ENCODE data around the gene ANTKMT. TPM values are rescaled to one million over a fixed set of nuclear protein-coding genes. Genes with fewer than 3 reads are reported as not detected.

The ANTKMT gene
- total RNA-seq, 1 experiment from 2014 or later, result 93.6 TPM

GRCh38 chr16:718922-719321 lies 2.0 kb upstream of the ANTKMT start:
- TF ChIP-seq REST (IDR thresholded peaks at IDR 0.05; ENCODE audit: insufficient read depth in 1 of 2, low read depth in 2 of 2, low read length in 1 of 2) (no peak), POLR2AphosphoS5 (IDR thresholded peaks at IDR 0.05; ENCODE audit: low read depth, low read length) (no peak; the same call in 1 of the 2 replicates), SIN3A (IDR thresholded peaks at IDR 0.05; ENCODE audit: borderline replicate concordance, insufficient read depth, low read depth, low read length) (no peak), TCF7L2 (IDR thresholded peaks at IDR 0.05; ENCODE audit: low read depth, low read length) (no peak), CTCF (IDR thresholded peaks at IDR 0.05) (no peak)
- DNase-seq (ENCODE audit: low read depth, low spot score), result no peak
- TSS peak; percentile 23 for BruUV-seq (replicated peaks)
- H3K27ac ChIP-seq (ENCODE audit: low read length), result peak overlapping the region; percentile 88
- ChIA-PET CTCF (no interaction called here), POLR2A (no interaction called here)
- peak overlapping the region in 1 of 2 experiments; percentile 0; a peak in 1 of 4 replicates for H3K4me3 ChIP-seq (ENCODE audit: low read depth in 2 of 2, low read length in 2 of 2)
- in situ Hi-C loops (cut with HindIII; ENCODE audit: low pct_unique_long_range_greater_than_20kb, low sequenced_read_pairs), result no loop called here
- no peaks in the 10 kb centered on the region for H3K27me3 ChIP-seq (ENCODE audit: control insufficient read depth, insufficient read depth, low read length)
- intact Hi-C loops (cut with micrococcal nuclease; ENCODE audit: unreplicated experiment), result no loop called here
- H3K9me3 ChIP-seq (ENCODE audit: control insufficient read depth, insufficient read depth, low read depth, low read length), result no peaks in the 10 kb centered on the region
- H3K36me3 ChIP-seq (ENCODE audit: control insufficient read depth, insufficient read depth, low read length), result no peaks in the 10 kb centered on the region; the same call in 1 of the 2 replicates
- ATAC-seq, result no peak
- H3K4me1 ChIP-seq (ENCODE audit: control insufficient read depth, insufficient read depth, low read length), result peaks cover 41% of the 10 kb centered on the region

GRCh38 chr16:719815-720446 lies 1.0 kb upstream of the ANTKMT start:
- in situ Hi-C loops (cut with HindIII; ENCODE audit: low pct_unique_long_range_greater_than_20kb, low sequenced_read_pairs) (no loop called here), intact Hi-C loops (cut with micrococcal nuclease; ENCODE audit: unreplicated experiment) (no loop called here)
- CTCF ChIA-PET, result interaction anchor here (0.8 kb wide), 1 partner anchor 9 kb away, joined by 3 read pairs; no protein-coding TSS in a partner anchor
- DNase-seq (ENCODE audit: low read depth, low spot score) (no peak), ATAC-seq (peak; percentile 42)
- Histone ChIP-seq H3K9me3 (ENCODE audit: control insufficient read depth, insufficient read depth, low read depth, low read length) (no peaks in the 10 kb centered on the region), H3K36me3 (ENCODE audit: control insufficient read depth, insufficient read depth, low read length) (no peaks in the 10 kb centered on the region; the same call in 1 of the 2 replicates), H3K27me3 (ENCODE audit: control insufficient read depth, insufficient read depth, low read length) (no peaks in the 10 kb centered on the region), H3K27ac (ENCODE audit: low read length) (peak overlapping the region; percentile 93), H3K4me3 (ENCODE audit: low read depth in 2 of 2, low read length in 2 of 2) (peak overlapping the region; percentile 72 to 77), H3K4me1 (ENCODE audit: control insufficient read depth, insufficient read depth, low read length) (peaks cover 39% of the 10 kb centered on the region)
- TSS peak; percentile 90 for BruUV-seq (replicated peaks)
- POLR2A ChIA-PET, result interaction anchor here (0.6 kb wide), 1 partner anchor 23 kb away, joined by 3 read pairs; no protein-coding TSS in a partner anchor
- TF ChIP-seq REST (IDR thresholded peaks at IDR 0.05; ENCODE audit: insufficient read depth in 1 of 2, low read depth in 2 of 2, low read length in 1 of 2) (no peak), POLR2AphosphoS5 (IDR thresholded peaks at IDR 0.05; ENCODE audit: low read depth, low read length) (peak; percentile 88), SIN3A (IDR thresholded peaks at IDR 0.05; ENCODE audit: borderline replicate concordance, insufficient read depth, low read depth, low read length) (peak; percentile 39; the same call in 1 of the 2 replicates), TCF7L2 (IDR thresholded peaks at IDR 0.05; ENCODE audit: low read depth, low read length) (no peak), CTCF (IDR thresholded peaks at IDR 0.05) (peak; percentile 67)

Data from Panc1 (cell line).